Activated T-cell treated with anti-CD3 and anti-CD28 coated beads, Interleukin-2, amount 50 U/mL, for 72 hours (primary cell): Measurements from ENCODE around the gene FGF13. TPM values are rescaled to one million over a fixed set of nuclear protein-coding genes. Genes with fewer than 3 reads are reported as not detected.

Experiments used
- ATAC-seq, 2 donors: fragments of 150-1000 bp; cut with Tn5 transposase; replicated peaks in 1 of 2; 2 replicates each; pipeline ENCODE4 v1.10.0; 2021; ENCODE audit warnings: moderate library complexity in 2 of 2, mild to moderate bottlenecking in 1 of 2
- DNase-seq, 2 donors: peaks; one replicate each; pipeline ENCODE4 v3.0.0; 2021 to 2022; ENCODE audit warnings: mixed read lengths in 1 of 2
- H3K27ac Mint-ChIP-seq: one replicate; pipeline ENCODE4 v1.8.0; 2022; ENCODE audit warnings: mild to moderate bottlenecking, moderate library complexity, mixed read lengths
- H3K27me3 Mint-ChIP-seq: one replicate; pipeline ENCODE4 v1.8.0; 2022; ENCODE audit warnings: low read depth, mixed read lengths
- H3K36me3 Mint-ChIP-seq, 2 donors: one replicate each; pipeline ENCODE4 v1.8.0; 2022; ENCODE audit warnings: mixed read lengths in 2 of 2, mild to moderate bottlenecking in 1 of 2; ENCODE audit not compliant: insufficient read depth in 2 of 2
- H3K4me1 Mint-ChIP-seq: one replicate; pipeline ENCODE4 v1.8.0; 2022; ENCODE audit warnings: low read depth, mixed read lengths
- H3K4me3 Mint-ChIP-seq, 2 donors: one replicate each; pipeline ENCODE4 v1.8.0; 2022; ENCODE audit warnings: mild to moderate bottlenecking in 2 of 2, mixed read lengths in 2 of 2, moderate library complexity in 2 of 2
- H3K9me3 Mint-ChIP-seq, 2 donors: one replicate each; pipeline ENCODE4 v1.8.0; 2022; ENCODE audit warnings: mixed read lengths in 2 of 2
- total RNA-seq, 2 donors: library from RNA; stranded (reverse); gene quantifications; one replicate each; pipeline ENCODE4 v1.2.3, GENCODE V29; 2022

Gene FGF13
- total RNA-seq: not detected

DNA sequence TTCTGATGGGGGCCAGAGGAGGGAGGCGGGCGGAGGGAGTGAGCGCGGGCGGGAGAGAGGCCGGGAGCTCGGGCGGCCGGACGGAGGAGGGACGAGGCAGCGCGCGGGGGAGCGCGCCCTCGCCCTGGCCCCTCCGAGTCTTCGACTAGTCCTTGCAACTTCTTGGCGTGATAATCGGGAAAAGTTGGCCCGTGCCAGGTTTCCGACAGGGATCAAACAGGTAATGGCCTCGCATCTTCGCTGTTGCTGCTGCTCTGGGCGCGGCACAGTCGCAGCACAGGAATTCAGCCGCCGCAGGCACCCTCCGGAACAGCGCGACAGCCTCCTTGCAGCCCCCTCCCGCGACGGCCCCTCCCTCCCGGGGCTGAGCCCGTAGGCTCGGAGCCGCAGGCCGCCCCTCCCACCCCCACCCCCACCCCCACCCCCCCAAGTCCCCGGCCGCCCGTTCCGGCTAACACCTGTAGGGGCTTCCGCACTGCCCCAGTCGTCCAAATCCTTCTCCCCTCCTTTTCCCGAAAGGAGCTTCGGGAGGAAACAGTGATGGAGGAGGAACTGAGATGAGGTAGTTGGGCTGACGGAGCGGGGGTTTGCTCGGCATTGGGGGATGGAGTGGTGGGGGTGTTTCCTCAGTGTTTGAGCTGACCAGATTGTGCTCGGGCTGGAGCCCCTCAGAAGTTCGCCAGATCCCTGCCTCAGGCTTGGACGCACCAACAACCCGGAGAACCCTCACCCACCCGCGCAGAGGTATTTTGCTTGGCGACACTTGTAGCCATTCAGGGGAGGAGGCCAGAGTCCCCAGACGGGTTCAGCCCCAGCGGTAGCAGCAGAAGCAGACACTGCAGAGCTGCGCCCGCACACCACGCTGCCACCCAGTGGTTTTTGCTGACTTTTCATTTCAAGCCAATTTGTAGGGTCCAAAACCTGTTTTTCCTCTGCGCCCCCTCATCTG, at the start of gene FGF13:
Gene FGF13 (minus strand): TSS at position 319 of the 949 bp plus-strand sequence. CDS start 714 bp downstream, outside the sequence.
- Mint-ChIP-seq H3K27ac (no peak within 1 kb of the TSS), H3K9me3 (peaks cover 0 to 3% of the 10 kb centered on the region in 2 donors), H3K4me3 (peak within 1 kb of the TSS; percentile 22 to 27), H3K36me3 (peaks cover 0 to 5% of the 10 kb centered on the region in 2 donors), H3K27me3 (peaks cover 77% of the 10 kb centered on the region), H3K4me1 (no peaks in the 10 kb centered on the region)
- DNase-seq: peak; percentile 1 to 6
- peak in 1 of 2 donors; percentile 43 for ATAC-seq

DNA sequence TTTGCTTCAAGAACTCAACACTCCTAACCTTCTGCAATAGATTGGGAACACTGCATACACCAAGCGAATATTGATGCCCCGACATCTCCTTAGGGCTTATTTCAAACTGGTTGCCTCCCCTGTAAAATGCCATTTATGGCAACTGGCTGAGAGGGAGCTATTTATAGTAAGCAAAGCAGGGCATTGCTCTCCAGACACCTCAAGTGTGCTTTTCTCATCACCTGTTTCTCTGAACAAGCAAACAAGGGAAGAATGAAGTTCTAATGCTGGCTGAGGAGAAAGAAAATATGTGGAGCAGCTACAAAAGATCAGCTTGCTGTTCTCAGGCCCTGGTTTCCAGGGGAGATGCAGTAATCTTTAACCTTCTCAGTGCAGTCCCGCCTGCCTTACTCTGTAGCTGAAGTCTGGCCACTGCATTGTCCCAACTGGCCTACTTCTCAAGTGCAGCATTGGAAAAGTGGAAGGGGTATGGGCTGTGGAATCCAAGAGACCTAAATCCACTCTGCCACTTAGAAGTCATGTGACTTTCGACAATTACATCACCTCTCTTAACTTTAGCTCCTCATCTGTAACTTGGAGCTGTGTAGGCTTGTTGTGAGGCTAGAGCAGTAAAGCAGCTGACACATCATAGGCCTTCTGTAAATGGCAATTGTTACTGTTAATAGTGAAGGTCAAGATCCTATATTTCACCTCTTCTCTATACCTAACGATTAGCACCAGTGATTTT, 47.9 kb upstream of the FGF13 start:
- H3K36me3 Mint-ChIP-seq: no peaks in the 10 kb centered on the region
- peaks cover 38% of the 10 kb centered on the region for H3K27me3 Mint-ChIP-seq
- DNase-seq (no peak), ATAC-seq (no peak)
- no peak overlapping the region for H3K27ac Mint-ChIP-seq
- H3K4me1 Mint-ChIP-seq: no peaks in the 10 kb centered on the region
- H3K4me3 Mint-ChIP-seq: no peak overlapping the region
- H3K9me3 Mint-ChIP-seq: no peaks in the 10 kb centered on the region

DNA sequence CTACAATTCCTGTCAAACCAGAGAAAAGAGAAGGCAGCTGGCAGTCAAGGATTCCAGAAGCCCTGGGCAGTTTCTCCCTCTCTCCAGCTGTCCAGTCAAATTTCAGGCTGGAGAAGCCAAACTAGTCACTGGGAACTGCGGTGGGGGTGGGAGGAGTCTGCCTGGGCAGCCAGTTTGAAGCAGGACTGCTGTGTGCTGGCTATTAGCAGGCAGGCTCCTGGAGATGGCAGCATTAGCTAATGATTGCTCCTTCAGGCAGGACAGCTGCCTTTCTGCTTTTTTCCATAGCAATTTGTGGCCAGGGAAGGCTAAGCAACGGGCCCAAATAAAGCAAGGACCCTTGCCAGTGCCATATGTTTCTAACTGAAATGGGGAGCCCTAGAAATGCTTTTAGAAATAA, 44.7 kb upstream of the FGF13 start:
- H3K27ac Mint-ChIP-seq: no peak overlapping the region
- ATAC-seq: no peak
- peaks cover 39% of the 10 kb centered on the region for H3K27me3 Mint-ChIP-seq
- H3K4me3 Mint-ChIP-seq: no peak overlapping the region
- no peaks in the 10 kb centered on the region for H3K36me3 Mint-ChIP-seq
- no peak for DNase-seq
- no peaks in the 10 kb centered on the region for H3K4me1 Mint-ChIP-seq
- H3K9me3 Mint-ChIP-seq: no peaks in the 10 kb centered on the region

DNA sequence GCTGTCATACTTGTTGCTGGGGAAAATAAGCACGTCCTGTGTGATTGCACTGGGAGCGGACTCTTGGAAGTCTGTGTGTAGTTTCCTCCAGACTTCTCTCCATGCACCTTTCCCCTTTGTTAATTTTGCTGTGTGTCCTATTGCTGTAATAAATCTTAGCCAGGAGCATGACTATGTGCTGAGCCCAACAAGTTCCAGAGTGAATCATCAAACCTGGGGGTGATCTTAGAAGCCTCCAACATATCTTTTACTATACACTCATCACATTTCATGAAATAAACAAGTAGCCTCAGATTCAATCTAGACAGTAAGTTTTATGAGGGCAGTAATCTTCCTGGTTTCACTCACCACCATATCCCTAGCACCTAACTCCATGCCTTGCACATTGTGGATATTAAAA, 43.3 kb upstream of the FGF13 start:
- Mint-ChIP-seq H3K27ac (no peak overlapping the region), H3K36me3 (no peaks in the 10 kb centered on the region)
- no peak for DNase-seq

DNA sequence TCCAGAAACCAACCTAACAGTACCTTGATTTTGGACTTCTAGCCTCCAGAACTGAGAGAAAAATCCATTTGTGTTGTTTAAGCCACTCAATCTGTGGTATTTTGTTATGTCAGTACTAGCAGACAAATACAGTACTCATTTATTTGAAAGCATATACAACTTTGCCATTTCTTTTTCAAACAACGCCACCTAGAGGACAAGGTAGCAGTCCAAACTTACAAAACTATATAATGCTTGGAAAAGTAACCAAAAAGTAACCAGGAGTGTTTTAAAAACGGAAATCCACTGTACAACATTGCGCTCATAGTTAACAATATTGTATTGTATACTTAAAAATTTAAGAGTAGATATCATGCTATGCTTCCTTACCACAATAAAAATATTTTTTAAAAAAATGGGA, 37.0 kb upstream of the FGF13 start:
- Mint-ChIP-seq H3K27me3 (peaks cover 41% of the 10 kb centered on the region), H3K4me3 (no peak overlapping the region), H3K36me3 (no peaks in the 10 kb centered on the region), H3K27ac (no peak overlapping the region), H3K4me1 (no peaks in the 10 kb centered on the region), H3K9me3 (no peaks in the 10 kb centered on the region)
- ATAC-seq (no peak), DNase-seq (no peak)

More for the DNA sequence above, 43.3 kb upstream of the FGF13 start:
- H3K4me3 Mint-ChIP-seq: no peak overlapping the region
- H3K4me1 Mint-ChIP-seq: no peaks in the 10 kb centered on the region
- no peaks in the 10 kb centered on the region for H3K9me3 Mint-ChIP-seq
- no peak for ATAC-seq
- peaks cover 38% of the 10 kb centered on the region for H3K27me3 Mint-ChIP-seq

DNA sequence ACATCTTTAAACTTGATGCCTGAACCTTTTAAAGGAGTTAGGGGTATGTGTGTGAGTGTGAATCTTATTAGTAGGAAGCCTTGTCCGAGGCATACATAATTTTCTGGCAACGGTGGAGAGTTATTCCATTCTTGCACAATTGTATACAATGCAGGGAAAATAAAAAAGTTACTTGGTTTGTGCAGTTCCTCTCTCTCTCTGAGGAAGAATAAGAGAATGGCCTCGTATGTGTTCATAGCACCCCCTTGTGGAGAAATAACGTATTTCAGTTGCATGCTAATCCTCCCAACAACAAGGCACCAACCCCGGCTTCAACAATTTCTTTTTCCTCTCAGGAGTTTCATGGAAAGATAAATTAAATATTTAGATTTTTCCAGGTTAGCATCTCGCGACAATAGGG, 33.7 kb upstream of the FGF13 start:
- H3K4me1 Mint-ChIP-seq: no peaks in the 10 kb centered on the region
- peaks cover 48% of the 10 kb centered on the region for H3K27me3 Mint-ChIP-seq
- H3K9me3 Mint-ChIP-seq: no peaks in the 10 kb centered on the region
- no peak for ATAC-seq
- no peak overlapping the region for H3K4me3 Mint-ChIP-seq
- no peaks in the 10 kb centered on the region for H3K36me3 Mint-ChIP-seq
- no peak overlapping the region for H3K27ac Mint-ChIP-seq
- DNase-seq: peak; percentile 7 to 19

DNA sequence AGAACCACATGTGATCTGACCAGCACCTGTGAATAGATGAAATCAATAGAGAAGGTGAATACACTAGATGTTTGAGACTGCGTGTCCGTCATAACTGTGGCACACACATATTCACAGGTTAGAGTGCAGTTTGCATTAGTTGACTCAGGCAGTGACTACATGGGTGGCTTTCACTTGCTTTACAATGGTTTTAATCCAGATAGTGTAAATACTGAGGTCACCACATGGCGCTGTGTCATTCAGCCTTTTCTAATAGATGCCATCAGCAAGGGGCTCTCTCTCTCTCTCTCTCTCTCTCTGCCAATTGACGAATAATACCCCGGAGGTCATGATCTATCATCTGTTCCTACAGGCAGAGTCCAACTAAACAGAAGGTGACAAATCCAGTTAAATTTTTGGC, 30.7 kb upstream of the FGF13 start:
- Mint-ChIP-seq H3K9me3 (no peaks in the 10 kb centered on the region), H3K27ac (no peak overlapping the region), H3K27me3 (peaks cover 49% of the 10 kb centered on the region), H3K4me1 (no peaks in the 10 kb centered on the region), H3K36me3 (no peaks in the 10 kb centered on the region), H3K4me3 (no peak overlapping the region)
- no peak for ATAC-seq
- no peak for DNase-seq

DNA sequence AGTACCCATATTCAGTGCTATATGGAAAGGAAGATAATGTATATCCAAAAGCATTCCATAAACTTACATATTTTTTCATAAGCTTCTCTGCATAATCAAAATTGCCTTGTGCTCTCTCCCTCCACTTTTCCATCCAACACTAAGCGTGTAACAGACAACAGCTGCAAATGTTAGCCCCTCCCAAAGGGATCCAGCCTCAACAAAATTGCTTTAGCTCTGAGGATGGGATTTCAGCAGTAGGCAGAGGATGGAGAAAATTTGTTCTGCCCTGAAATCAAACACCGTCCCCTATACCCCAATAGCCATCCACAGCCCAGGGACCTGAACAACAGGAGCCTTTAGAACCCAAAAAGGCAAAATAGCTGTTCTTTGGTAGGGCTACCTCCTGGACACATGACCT, 28.8 kb upstream of the FGF13 start:
- H3K4me3 Mint-ChIP-seq: no peak overlapping the region
- DNase-seq: no peak
- no peak overlapping the region for H3K27ac Mint-ChIP-seq
- no peaks in the 10 kb centered on the region for H3K9me3 Mint-ChIP-seq
- H3K36me3 Mint-ChIP-seq: no peaks in the 10 kb centered on the region
- H3K4me1 Mint-ChIP-seq: no peaks in the 10 kb centered on the region
- ATAC-seq: no peak
- peaks cover 45% of the 10 kb centered on the region for H3K27me3 Mint-ChIP-seq

DNA sequence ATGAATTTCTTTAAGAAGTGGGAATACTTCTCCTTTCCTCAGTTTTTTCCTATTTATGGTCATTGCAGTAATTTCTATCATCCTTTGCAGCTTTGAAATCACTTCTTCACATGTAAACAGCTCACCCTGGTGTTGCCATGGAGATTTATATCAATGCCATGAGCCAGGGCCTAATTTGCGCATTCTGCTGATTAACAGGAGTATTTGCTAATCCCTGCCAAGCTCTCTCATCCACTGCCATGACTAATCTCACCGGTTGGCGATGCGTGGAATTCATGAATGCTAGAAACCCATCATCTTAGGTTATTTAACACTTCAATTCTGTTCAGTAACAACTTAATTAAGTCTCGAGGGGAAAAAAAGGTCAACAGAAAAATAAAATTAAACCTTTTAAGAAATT, 11.8 kb upstream of the FGF13 start:
- ATAC-seq: no peak
- H3K27ac Mint-ChIP-seq: no peak overlapping the region

DNA sequence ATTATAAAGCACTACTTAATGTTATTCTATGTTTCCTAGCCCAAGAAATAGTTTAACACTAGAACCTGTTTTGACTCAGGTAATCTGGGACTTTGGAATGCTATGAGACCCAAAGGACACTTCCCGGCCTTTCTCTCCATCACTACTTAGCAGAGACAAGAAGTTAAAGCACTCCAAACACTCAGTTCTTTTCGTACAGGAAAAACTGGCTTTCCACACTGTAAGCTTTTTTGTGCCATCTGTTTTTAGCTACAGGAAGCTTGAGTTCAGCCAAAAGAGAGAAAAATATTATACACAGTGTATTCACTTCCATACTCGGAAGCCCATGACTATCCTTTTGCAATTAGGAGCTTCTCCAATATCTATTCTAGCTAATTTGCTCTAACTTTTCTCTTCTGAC, 7.9 kb upstream of the FGF13 start:
- peaks cover 48% of the 10 kb centered on the region for H3K27me3 Mint-ChIP-seq
- peaks cover 0 to 3% of the 10 kb centered on the region in 2 donors for H3K36me3 Mint-ChIP-seq
- H3K4me1 Mint-ChIP-seq: no peaks in the 10 kb centered on the region
- DNase-seq (no peak), ATAC-seq (no peak)
- H3K9me3 Mint-ChIP-seq: peaks cover 0 to 3% of the 10 kb centered on the region in 2 donors
- H3K4me3 Mint-ChIP-seq: no peak overlapping the region
- no peak overlapping the region for H3K27ac Mint-ChIP-seq

More for the DNA sequence above, 11.8 kb upstream of the FGF13 start:
- H3K4me3 Mint-ChIP-seq: no peak overlapping the region
- H3K36me3 Mint-ChIP-seq: no peaks in the 10 kb centered on the region
- DNase-seq: no peak
- H3K27me3 Mint-ChIP-seq: peaks cover 23% of the 10 kb centered on the region
- no peaks in the 10 kb centered on the region for H3K9me3 Mint-ChIP-seq
- H3K4me1 Mint-ChIP-seq: no peaks in the 10 kb centered on the region

DNA sequence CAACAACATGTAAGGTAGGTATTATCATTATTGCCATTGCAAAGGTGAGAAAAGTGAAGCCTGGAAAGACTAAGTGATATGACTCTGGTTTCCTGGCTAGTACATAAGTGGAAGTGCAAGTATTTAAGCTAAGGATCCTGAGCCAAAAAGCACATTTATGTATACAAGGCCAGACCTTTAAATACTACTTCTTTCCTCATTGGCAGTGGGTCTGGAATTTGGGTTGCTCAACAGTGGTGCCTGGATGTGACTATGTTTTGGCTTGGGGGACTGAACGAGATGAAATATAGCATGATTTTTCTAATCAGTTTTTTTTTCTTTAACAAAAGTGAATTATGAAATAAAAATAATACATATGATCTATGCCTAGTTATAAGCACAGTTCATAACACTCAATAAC, 7.4 kb upstream of the FGF13 start:
- peaks cover 0 to 3% of the 10 kb centered on the region in 2 donors for H3K36me3 Mint-ChIP-seq
- no peak overlapping the region for H3K27ac Mint-ChIP-seq
- peaks cover 52% of the 10 kb centered on the region for H3K27me3 Mint-ChIP-seq
- H3K4me3 Mint-ChIP-seq: no peak overlapping the region
- peaks cover 0 to 3% of the 10 kb centered on the region in 2 donors for H3K9me3 Mint-ChIP-seq
- no peaks in the 10 kb centered on the region for H3K4me1 Mint-ChIP-seq
- DNase-seq (no peak), ATAC-seq (no peak)

DNA sequence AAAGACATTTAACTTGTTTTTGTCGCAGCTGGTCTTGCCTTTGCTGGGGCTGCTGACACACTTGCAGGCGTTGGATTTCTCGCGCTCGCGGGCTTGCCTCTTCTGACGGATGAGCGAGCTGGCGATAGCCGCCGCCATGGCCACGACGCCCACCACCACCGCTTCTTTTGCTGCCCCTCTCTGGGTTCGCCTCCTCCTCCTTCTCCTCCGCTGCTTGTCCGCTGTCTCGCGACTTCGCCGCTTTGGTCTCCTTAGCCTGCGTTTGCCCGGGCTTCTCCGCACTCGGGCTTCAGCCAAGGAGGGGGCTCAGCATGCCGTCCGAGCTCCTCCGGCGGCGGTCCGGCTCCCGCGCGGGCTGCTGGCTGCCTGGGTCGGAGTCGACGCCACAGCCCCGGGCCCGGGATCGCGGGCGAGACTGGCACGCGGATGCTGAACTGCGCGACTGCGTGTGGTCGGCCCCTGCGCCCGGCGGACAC, 613 bp downstream of the FGF13 start:
- DNase-seq (no peak), ATAC-seq (no peak)
- Mint-ChIP-seq H3K4me1 (no peaks in the 10 kb centered on the region), H3K36me3 (peaks cover 0 to 5% of the 10 kb centered on the region in 2 donors), H3K9me3 (peaks cover 0 to 3% of the 10 kb centered on the region in 2 donors), H3K27ac (no peak overlapping the region), H3K27me3 (peaks cover 79% of the 10 kb centered on the region), H3K4me3 (peak overlapping the region; percentile 22 to 27)
